ENCODE data around the gene TULP1. TPM values are rescaled to one million over a fixed set of nuclear protein-coding genes. Genes with fewer than 3 reads are reported as not detected.

TULP1 gene
- total RNA-seq (2014; rRNA removed; shearing (Covaris generic); ENCODE audit: low replicate concordance), result not detected in 2 replicates

GRCh38 chr6:35512740-35513139 is at the start of gene TULP1:
Gene TULP1 (minus strand): TSS chr6:35512896. CDS start chr6:35512858, 38 bp downstream.
- no peak within 1 kb of the TSS for H3K4me3 ChIP-seq (ENCODE audit: low read length)
- no peaks in the 10 kb centered on the region for H3K79me2 ChIP-seq (ENCODE audit: low read length)
- no peaks in the 10 kb centered on the region for H3K27me3 ChIP-seq (ENCODE audit: low read length)
- H4K20me1 ChIP-seq (ENCODE audit: insufficient read depth, low read depth, low read length), result no peaks in the 10 kb centered on the region
- H3K9me2 ChIP-seq (replicated peaks; ENCODE audit: insufficient read depth, low read length), result no peaks in the 10 kb centered on the region
- H3K9ac ChIP-seq (ENCODE audit: low read length), result no peak within 1 kb of the TSS
- H3K27ac ChIP-seq (ENCODE audit: low read length), result no peak within 1 kb of the TSS
- H3K36me3 ChIP-seq (ENCODE audit: insufficient read depth, low read length), result no peaks in the 10 kb centered on the region
- H3K4me1 ChIP-seq (ENCODE audit: low read length), result peaks cover 4% of the 10 kb centered on the region; the same call in 1 of the 2 replicates
- H3K4me2 ChIP-seq (ENCODE audit: low read depth, low read length, poor library complexity, severe bottlenecking), result no peak within 1 kb of the TSS
- no peak for DNase-seq
- no peaks in the 10 kb centered on the region for H3K9me3 ChIP-seq (ENCODE audit: low read length)
- no peak within 1 kb of the TSS for H2AFZ ChIP-seq (ENCODE audit: low read length)

DNA sequence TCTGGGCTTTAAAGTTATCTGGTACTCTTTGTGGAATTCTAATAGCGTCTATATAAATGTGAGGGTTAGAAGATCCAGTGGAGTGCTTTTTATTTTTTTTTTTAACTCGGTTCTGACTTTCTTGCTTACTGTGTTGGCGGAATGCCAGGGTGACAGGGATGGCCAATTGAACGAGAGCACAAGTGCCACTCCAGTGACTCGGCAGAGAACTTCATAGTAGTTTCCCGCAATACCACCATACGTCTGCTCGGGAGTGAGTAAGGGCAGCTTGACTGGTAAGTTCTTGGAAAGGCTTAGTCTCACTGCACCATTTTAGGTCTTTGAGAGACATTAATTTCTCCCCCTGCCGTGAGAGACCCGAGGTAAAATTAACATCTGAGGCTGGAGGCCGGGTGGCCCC is 49.4 kb upstream of the TULP1 start:
- DNase-seq, result peak; percentile 36
- Histone ChIP-seq H3K4me1 (ENCODE audit: low read length) (no peaks in the 10 kb centered on the region), H3K9me3 (ENCODE audit: low read length) (no peaks in the 10 kb centered on the region), H2AFZ (ENCODE audit: low read length) (no peak overlapping the region), H3K9ac (ENCODE audit: low read length) (no peak overlapping the region), H3K36me3 (ENCODE audit: insufficient read depth, low read length) (no peaks in the 10 kb centered on the region), H3K27ac (ENCODE audit: low read length) (no peak overlapping the region), H4K20me1 (ENCODE audit: insufficient read depth, low read depth, low read length) (no peaks in the 10 kb centered on the region), H3K4me3 (ENCODE audit: low read length) (no peak overlapping the region), H3K4me2 (ENCODE audit: low read depth, low read length, poor library complexity, severe bottlenecking) (no peak overlapping the region), H3K79me2 (ENCODE audit: low read length) (no peaks in the 10 kb centered on the region), H3K9me2 (replicated peaks; ENCODE audit: insufficient read depth, low read length) (no peaks in the 10 kb centered on the region), H3K27me3 (ENCODE audit: low read length) (no peaks in the 10 kb centered on the region)

GRCh38 chr6:35561113-35561512 is 48.4 kb upstream of the TULP1 start:
- no peaks in the 10 kb centered on the region for H3K9me3 ChIP-seq (ENCODE audit: low read length)
- H3K4me1 ChIP-seq (ENCODE audit: low read length), result no peaks in the 10 kb centered on the region
- H2AFZ ChIP-seq (ENCODE audit: low read length), result no peak overlapping the region
- H3K27ac ChIP-seq (ENCODE audit: low read length), result no peak overlapping the region
- H3K9ac ChIP-seq (ENCODE audit: low read length), result no peak overlapping the region
- H3K9me2 ChIP-seq (replicated peaks; ENCODE audit: insufficient read depth, low read length), result no peaks in the 10 kb centered on the region
- H3K36me3 ChIP-seq (ENCODE audit: insufficient read depth, low read length), result no peaks in the 10 kb centered on the region
- DNase-seq, result peak; percentile 27
- H3K4me2 ChIP-seq (ENCODE audit: low read depth, low read length, poor library complexity, severe bottlenecking), result no peak overlapping the region
- no peaks in the 10 kb centered on the region for H4K20me1 ChIP-seq (ENCODE audit: insufficient read depth, low read depth, low read length)
- no peaks in the 10 kb centered on the region for H3K79me2 ChIP-seq (ENCODE audit: low read length)
- H3K4me3 ChIP-seq (ENCODE audit: low read length), result no peak overlapping the region
- H3K27me3 ChIP-seq (ENCODE audit: low read length), result no peaks in the 10 kb centered on the region

- no peak overlapping the region for H3K9ac ChIP-seq (ENCODE audit: low read length)
- H2AFZ ChIP-seq (ENCODE audit: low read length), result no peak overlapping the region
- no peaks in the 10 kb centered on the region for H3K36me3 ChIP-seq (ENCODE audit: insufficient read depth, low read length)
- no peak overlapping the region for H3K4me2 ChIP-seq (ENCODE audit: low read depth, low read length, poor library complexity, severe bottlenecking)
- H3K4me1 ChIP-seq (ENCODE audit: low read length), result no peaks in the 10 kb centered on the region
- no peaks in the 10 kb centered on the region for H3K9me3 ChIP-seq (ENCODE audit: low read length)
- no peaks in the 10 kb centered on the region for H3K9me2 ChIP-seq (replicated peaks; ENCODE audit: insufficient read depth, low read length)
- no peak overlapping the region for H3K4me3 ChIP-seq (ENCODE audit: low read length)
- H3K27ac ChIP-seq (ENCODE audit: low read length), result no peak overlapping the region
- peak; percentile 28 for DNase-seq
- no peaks in the 10 kb centered on the region for H3K27me3 ChIP-seq (ENCODE audit: low read length)
- H3K79me2 ChIP-seq (ENCODE audit: low read length), result no peaks in the 10 kb centered on the region
- no peaks in the 10 kb centered on the region for H4K20me1 ChIP-seq (ENCODE audit: insufficient read depth, low read depth, low read length)
Measured at GRCh38 chr6:35558571-35558970, 45.9 kb upstream of the TULP1 start.

DNA sequence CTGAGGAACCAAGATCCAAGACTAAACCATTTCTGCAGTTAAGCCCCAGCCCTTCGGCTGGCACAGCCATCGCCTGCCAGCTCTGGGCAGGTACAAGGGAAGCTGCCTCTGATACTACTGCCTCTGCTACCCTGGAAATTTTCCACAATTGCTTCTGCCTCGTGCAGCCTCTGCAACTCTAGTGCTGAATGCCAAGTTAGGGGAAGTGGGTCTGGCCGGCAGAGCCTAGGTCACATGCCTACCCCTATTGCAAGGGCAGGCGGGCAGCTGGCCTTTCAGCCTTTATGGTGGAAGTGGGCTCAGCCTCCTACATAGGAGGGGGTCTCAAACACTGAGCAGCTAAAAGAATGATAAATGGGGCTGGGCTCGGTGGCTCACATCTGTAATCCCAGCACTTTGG is 44.5 kb upstream of the TULP1 start:
- peak; percentile 30 for DNase-seq
- Histone ChIP-seq H3K27me3 (ENCODE audit: low read length) (no peaks in the 10 kb centered on the region), H3K4me1 (ENCODE audit: low read length) (no peaks in the 10 kb centered on the region), H3K4me3 (ENCODE audit: low read length) (no peak overlapping the region), H3K79me2 (ENCODE audit: low read length) (no peaks in the 10 kb centered on the region), H3K9me2 (replicated peaks; ENCODE audit: insufficient read depth, low read length) (no peaks in the 10 kb centered on the region), H4K20me1 (ENCODE audit: insufficient read depth, low read depth, low read length) (no peaks in the 10 kb centered on the region), H3K9me3 (ENCODE audit: low read length) (no peaks in the 10 kb centered on the region), H3K9ac (ENCODE audit: low read length) (no peak overlapping the region), H3K36me3 (ENCODE audit: insufficient read depth, low read length) (no peaks in the 10 kb centered on the region), H3K27ac (ENCODE audit: low read length) (no peak overlapping the region), H2AFZ (ENCODE audit: low read length) (no peak overlapping the region), H3K4me2 (ENCODE audit: low read depth, low read length, poor library complexity, severe bottlenecking) (no peak overlapping the region)

DNA sequence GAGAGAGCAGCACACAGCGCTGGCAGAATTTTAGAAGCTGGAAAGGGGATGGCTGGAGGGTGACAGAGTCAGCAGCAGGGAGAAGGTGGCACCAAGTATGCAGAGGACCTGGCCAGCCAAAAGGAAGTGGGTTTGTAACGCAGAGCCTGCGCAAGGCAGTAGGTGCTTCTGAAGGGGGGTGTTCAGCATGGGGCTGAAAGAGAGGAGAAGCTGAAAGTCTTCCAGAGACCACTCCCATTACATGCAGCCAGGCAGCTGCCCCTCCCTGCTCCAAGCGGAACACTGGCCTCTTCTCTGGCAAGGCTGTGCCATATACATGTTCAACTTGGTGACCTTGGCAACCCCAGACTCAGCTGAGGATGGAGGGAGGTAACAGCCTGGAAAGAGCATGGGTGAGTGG is 42.1 kb upstream of the TULP1 start:
- H3K9me2 ChIP-seq (replicated peaks; ENCODE audit: insufficient read depth, low read length), result no peaks in the 10 kb centered on the region
- no peaks in the 10 kb centered on the region for H3K4me1 ChIP-seq (ENCODE audit: low read length)
- no peak overlapping the region for H3K9ac ChIP-seq (ENCODE audit: low read length)
- H3K36me3 ChIP-seq (ENCODE audit: insufficient read depth, low read length), result no peaks in the 10 kb centered on the region
- no peak overlapping the region for H2AFZ ChIP-seq (ENCODE audit: low read length)
- H3K4me3 ChIP-seq (ENCODE audit: low read length), result no peak overlapping the region
- DNase-seq, result peak; percentile 28
- no peaks in the 10 kb centered on the region for H3K79me2 ChIP-seq (ENCODE audit: low read length)
- H3K27me3 ChIP-seq (ENCODE audit: low read length), result no peaks in the 10 kb centered on the region
- H4K20me1 ChIP-seq (ENCODE audit: insufficient read depth, low read depth, low read length), result no peaks in the 10 kb centered on the region
- no peak overlapping the region for H3K27ac ChIP-seq (ENCODE audit: low read length)
- H3K4me2 ChIP-seq (ENCODE audit: low read depth, low read length, poor library complexity, severe bottlenecking), result no peak overlapping the region
- H3K9me3 ChIP-seq (ENCODE audit: low read length), result peaks cover 9% of the 10 kb centered on the region

DNA sequence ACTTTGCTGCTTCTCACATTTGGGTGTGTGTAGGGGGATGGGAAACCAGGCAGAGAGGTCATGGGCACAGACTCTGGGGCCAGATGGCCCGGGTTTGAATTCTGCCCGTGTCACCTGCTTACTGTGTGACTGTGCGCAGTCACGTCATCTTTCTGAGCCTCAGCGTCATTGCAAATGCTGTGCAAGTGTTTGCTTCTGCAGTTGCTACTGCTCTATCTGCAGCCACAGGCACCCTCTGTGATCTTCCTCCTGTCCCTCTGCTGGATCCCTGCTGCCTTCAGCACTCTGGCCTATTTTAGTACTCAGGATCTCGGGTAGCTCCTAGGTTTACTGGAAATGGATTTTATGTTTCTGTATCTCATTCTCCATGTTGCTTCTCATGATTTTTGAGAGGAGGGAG is 40.6 kb upstream of the TULP1 start:
- no peaks in the 10 kb centered on the region for H4K20me1 ChIP-seq (ENCODE audit: insufficient read depth, low read depth, low read length)
- no peak overlapping the region for H3K4me3 ChIP-seq (ENCODE audit: low read length)
- H3K79me2 ChIP-seq (ENCODE audit: low read length), result no peaks in the 10 kb centered on the region
- no peak overlapping the region for H2AFZ ChIP-seq (ENCODE audit: low read length)
- DNase-seq, result peak; percentile 35
- H3K9me3 ChIP-seq (ENCODE audit: low read length), result peaks cover 13% of the 10 kb centered on the region
- no peaks in the 10 kb centered on the region for H3K9me2 ChIP-seq (replicated peaks; ENCODE audit: insufficient read depth, low read length)
- no peak overlapping the region for H3K27ac ChIP-seq (ENCODE audit: low read length)
- no peaks in the 10 kb centered on the region for H3K36me3 ChIP-seq (ENCODE audit: insufficient read depth, low read length)
- H3K4me2 ChIP-seq (ENCODE audit: low read depth, low read length, poor library complexity, severe bottlenecking), result no peak overlapping the region
- H3K4me1 ChIP-seq (ENCODE audit: low read length), result no peaks in the 10 kb centered on the region
- H3K9ac ChIP-seq (ENCODE audit: low read length), result no peak overlapping the region
- no peaks in the 10 kb centered on the region for H3K27me3 ChIP-seq (ENCODE audit: low read length)

DNA sequence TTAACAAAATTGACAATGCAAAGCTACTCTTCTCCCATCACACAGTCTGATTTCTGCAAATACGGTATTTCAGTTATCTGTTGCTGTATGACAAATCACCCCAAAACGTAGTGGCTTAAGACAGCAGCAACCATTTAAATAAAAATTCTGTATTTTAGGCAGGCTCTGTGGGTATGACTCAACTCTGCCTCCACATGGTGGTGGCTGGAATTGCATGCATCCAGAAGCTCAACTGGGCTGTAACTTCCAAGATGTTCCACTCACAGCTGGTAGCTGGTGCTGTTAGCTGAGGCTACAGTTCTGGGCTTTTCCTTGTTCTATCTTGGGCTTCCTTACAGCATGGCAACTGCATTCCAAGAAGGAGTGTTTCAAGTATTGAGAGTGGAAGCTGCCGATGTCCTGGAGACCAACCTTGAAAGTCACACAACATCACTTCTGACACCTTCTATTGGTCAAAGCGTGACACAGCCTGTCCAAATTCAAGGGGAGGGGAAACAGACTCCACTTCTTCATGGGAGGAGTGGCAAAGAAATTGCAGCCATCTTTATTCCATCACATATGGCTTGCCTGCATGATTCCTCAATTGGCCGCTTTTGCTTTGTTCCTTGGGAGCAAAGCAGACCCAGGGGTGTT is 39.7 kb upstream of the TULP1 start:
- Histone ChIP-seq H3K27ac (ENCODE audit: low read length) (no peak overlapping the region), H2AFZ (ENCODE audit: low read length) (no peak overlapping the region), H3K9me2 (replicated peaks; ENCODE audit: insufficient read depth, low read length) (no peaks in the 10 kb centered on the region), H3K79me2 (ENCODE audit: low read length) (no peaks in the 10 kb centered on the region), H3K4me2 (ENCODE audit: low read depth, low read length, poor library complexity, severe bottlenecking) (no peak overlapping the region), H3K9ac (ENCODE audit: low read length) (no peak overlapping the region), H3K4me3 (ENCODE audit: low read length) (no peak overlapping the region), H3K27me3 (ENCODE audit: low read length) (no peaks in the 10 kb centered on the region), H4K20me1 (ENCODE audit: insufficient read depth, low read depth, low read length) (no peaks in the 10 kb centered on the region), H3K36me3 (ENCODE audit: insufficient read depth, low read length) (no peaks in the 10 kb centered on the region), H3K4me1 (ENCODE audit: low read length) (no peaks in the 10 kb centered on the region), H3K9me3 (ENCODE audit: low read length) (peaks cover 13% of the 10 kb centered on the region)
- peak; percentile 78 for DNase-seq

All from Karpas-422 (cell line).